NCI-H1694 treated with DMSO at 0.1 percent for 48 hours (cell line): ENCODE data around the gene RAP1GAP2.
"Not testable (repeated sequence)": the region's sequence is repeated elsewhere in the genome, so short reads cannot be mapped to it uniquely, and the experiment has no call there.

Experiments used
- DNase-seq: peaks from one replicate; lab custom pipeline; 2025; lab: John Stamatoyannopoulos, UW

Gene RAP1GAP2

DNA sequence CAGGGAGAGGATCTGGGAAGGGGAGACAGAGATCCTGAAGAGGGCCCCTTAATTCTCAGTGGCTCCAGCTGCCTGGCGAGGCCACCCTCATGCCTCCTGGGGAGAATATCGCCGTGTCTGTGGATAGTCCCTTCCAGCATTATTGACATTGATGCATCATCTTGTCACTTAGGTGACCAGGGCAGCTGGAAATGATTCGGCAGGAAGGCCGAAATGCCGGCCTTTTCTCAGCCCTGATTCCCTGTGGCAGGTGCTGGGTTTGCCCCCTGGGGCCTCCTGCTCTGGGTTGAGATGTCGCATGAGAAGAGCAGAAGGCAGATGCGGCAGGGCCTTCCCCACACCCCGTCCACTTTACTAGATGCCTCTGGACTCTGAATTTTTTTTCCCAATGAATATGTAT, 89.5 kb downstream of the RAP1GAP2 start:
- no peak for DNase-seq

GRCh38 chr17:2888326-2888725, 92.1 kb downstream of the RAP1GAP2 start:
- DNase-seq, result no peak

- no peak for DNase-seq
Observed at GRCh38 chr17:2889256-2889655, 93.0 kb downstream of the RAP1GAP2 start.

GRCh38 chr17:2890778-2891177, 94.5 kb downstream of the RAP1GAP2 start:
- DNase-seq, result not testable (repeated sequence)

DNA sequence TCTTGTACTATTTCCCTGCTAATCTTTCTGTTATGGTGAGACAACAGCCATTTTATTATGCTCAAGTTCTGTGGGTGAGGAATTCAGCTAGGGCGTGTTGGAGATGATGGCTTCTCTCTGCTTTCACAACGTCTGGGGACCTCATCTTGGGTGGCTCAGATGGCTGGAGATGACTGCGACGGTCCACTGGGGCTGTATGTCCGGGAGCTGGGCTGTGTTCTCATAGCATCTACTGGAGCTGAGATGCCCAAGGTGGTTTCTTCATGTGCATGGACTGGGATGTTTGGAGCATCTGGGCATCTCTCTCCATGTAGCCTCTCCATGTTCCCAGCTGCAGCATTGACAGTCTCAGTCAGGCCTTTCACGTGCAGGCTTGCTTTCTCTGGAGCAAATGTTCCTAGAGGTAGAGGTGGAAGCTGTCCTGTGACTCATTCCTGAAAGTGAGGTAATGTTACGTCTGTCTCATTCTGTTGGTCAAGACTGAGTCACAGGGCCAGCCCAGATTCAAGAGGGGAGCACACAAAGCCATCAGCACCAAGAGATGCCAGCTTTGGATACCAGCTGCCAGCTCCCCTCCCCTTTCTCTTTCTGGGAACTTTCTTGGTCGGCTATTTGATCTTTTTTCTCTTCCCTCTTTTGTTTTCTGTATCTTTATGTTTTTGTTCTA, 96.2 kb downstream of the RAP1GAP2 start:
- DNase-seq, result no peak

- DNase-seq, result no peak
Observed at GRCh38 chr17:2893422-2893914, 97.2 kb downstream of the RAP1GAP2 start.

DNA sequence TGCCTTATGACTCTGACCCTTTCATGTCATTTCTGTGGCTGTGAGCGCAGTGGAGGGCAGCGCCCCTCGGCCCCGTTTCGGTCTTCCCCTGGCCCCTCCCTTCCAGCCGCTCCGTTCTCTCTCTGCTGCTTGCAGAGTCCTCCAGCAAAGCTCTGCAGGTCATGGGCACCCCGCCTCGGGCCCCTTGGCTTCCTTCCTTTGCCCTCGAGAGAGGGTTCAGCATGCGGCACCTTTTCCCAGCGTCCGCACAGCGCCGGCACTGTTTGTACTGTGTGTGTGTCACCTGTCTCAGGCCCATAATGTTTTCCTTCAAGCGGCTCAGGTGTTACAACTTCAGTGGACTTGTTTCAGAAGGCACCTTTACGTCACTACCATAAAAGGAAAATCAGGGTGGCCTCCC, 98.5 kb downstream of the RAP1GAP2 start:
- DNase-seq, result no peak

DNA sequence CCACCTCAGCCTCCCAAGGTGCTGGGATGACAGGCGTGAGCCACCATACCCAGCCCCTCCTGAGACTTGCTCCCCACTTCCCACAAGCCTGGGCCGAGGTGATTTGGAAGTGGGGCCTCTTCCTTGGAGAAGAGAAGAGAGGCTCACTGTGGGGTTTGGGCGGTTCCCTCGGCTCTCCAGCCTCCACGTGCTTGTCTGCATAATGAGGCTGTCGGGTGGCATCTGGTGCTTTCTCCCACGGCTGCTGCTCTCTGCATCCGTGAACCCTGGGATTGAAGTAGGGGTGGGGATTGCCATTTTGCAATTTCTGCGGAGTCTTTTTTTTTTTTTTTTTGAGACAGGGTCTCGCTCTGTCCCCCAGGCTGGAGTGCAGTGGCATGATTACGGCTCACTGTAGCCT, 101.4 kb downstream of the RAP1GAP2 start:
- no peak for DNase-seq

DNA sequence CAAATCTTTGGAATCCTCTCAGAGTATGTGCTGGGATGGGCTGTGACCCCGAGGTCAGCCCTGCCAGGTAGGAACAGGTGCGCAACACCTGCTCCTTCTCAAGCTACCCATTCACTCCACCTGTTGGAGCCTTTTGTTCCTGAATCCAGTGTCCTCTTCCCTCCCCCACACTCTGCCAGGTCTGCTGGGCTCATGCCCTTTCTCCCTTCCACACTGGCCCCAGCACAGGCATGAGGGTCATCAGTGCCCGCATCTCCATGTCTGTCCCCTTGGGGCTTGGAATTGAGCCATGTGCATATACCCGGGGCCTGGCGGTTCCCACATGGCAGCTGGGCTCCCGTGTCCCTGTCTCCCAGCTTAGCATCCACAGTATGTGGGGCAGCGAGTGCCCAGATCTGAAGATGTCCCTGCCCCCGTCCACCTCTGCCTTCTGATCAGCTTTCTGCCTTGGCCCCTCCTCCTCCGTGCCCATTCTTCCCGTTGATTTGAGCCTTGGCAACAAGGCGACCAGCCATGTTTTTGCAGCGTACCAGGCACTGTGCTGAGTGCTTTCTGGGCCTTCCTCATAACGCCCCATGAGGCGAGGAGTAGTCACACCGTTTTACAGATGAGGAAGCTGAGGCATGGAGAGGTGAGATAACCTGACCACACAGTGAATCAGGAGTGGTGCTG, 102.2 kb downstream of the RAP1GAP2 start:
- DNase-seq, result no peak

DNA sequence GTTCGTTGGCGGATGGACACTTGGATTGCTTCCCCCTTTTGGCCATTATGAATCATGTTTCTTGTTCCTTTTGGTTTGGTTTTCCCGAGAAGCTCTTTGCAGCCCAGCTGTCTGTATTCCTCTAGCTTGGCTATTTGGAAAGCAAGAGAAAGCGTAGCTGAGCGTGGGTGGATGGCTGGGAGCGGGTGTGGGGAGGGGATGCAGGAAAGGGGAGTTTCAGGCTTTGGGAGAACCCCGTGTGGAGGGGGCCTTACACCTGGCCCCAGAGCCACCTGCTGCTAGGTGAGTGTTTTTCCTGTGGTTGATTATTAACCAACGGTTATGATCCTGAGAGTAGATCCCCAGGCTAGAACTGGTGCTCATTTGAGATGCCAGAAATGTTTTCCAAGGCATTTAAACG, 103.7 kb downstream of the RAP1GAP2 start:
- DNase-seq, result no peak

DNA sequence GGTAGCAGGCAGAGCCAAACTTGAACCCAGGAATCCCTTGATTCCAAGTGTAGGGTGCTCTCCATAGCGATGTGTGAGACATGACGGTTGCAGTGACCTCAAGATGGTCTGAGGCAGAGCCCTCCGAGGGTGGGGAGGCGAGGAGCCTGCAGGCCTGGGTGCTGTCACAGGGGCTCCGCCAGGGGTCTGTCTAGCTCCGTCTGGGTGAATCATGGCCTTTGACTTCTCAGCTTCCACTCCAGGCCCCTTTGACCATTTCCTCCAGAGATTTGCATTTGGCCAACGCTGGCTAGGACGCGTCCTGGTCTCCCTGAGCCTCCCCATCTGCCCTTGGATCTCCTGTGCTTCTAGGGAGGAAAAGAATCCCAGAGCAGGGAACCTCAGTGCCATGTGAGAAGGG, 104.6 kb downstream of the RAP1GAP2 start:
- DNase-seq, result no peak

DNA sequence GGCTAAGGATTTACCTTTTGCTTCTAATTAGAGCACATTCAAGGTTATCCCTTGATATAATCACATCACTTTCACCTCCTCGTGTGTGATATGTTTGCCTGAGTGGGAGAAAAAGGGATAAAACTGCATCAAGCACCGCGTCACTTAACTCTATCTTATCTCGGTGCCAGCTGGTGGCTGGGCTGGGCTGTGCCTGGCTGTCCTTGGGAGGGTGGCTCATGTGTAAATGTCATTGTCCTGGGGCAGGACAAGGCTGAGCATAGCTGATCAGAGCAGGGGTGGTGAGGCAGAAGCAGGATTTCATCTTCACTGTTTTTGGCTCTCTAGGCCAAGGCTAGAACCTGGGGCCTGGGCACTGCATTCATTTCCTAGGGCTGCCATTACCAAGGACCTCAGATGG, 105.3 kb downstream of the RAP1GAP2 start:
- no peak for DNase-seq

GRCh38 chr17:2902546-2902945, 106.3 kb downstream of the RAP1GAP2 start:
- no peak for DNase-seq

- DNase-seq, result no peak
Observed at GRCh38 chr17:2903193-2903974, 107.1 kb downstream of the RAP1GAP2 start.

DNA sequence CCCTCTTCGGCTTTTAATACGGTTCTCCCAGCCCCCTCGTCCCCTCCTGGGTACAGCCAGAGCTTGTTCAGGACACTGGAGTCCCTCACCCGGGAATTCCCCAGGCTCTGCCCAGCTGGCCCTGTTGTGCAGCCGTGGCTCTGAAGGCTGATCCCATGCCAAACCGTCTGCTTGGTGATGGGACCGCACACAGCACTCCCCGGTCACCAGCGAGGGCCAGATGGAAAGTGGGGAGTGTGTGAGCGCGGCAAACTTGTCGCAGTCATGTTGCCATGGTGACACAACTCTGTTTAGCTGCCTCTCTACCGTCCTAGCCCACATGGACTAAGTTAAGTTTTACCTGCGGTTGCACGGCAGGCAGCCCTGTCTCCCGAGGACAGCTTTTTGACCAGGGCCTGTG, 107.9 kb downstream of the RAP1GAP2 start:
- peak; percentile 90 for DNase-seq

DNA sequence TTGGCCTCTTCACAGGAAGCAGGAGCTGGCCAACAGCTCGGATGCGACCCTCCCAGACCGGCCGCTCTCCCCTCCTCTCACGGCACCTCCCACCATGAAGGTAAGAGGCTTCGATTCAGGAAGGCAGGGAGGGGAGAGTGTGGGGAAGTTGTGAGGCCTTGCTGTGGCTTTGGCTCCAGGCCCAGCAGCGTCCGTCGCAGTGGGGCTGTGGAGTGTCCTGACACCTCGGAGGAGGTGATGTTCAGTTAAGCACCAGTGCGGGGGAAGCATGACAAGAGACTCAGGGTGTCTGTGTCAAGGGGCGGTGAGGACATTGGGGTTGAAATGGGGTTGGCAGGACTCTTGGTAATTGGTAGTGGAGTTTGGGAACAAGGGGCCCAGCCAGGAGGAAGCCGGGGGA, 109.0 kb downstream of the RAP1GAP2 start:
- no peak for DNase-seq

GRCh38 chr17:2905696-2906501, 109.7 kb downstream of the RAP1GAP2 start:
- no peak for DNase-seq

DNA sequence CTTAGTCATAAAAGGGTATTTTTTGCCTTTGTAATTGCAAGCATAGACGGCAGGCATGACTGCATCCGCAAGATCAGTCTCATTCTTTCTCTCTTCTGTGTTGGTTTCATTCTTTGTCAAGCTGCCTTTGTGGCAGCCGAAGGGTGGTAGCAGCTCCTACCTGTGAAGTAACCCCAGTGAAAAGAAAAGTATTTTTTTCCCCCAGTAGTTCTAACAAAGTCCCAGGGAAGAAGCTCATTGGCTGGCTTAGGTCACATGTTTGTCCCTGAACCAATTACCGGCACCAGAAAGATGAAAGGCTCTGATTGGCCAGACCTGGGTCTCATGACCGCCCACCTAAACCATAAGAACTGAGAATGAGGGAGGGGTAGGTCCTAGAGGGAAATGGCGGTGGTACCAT, 110.7 kb downstream of the RAP1GAP2 start:
- DNase-seq, result no peak

- no peak for DNase-seq
Observed at GRCh38 chr17:2909175-2909845, 113.1 kb downstream of the RAP1GAP2 start.

DNA sequence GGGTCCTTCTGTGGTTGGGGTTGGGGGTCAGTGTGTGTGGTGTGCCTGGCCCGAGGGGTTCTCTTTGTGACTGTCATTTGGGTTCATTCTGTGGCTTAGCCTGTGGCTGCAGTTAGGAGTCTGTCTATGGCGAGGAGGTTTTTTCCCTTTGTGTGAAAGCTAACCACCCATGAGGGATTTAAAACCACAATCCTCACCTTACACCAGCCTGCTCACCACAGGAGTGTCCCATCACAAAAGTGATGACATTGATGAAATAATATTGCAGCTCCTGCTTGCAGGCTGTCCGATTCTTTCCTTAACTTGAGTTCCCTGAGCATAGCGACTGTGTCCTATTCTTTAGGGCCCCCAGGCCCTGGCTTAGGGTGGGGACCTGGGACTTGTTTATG, 113.6 kb downstream of the RAP1GAP2 start:
- no peak for DNase-seq

DNA sequence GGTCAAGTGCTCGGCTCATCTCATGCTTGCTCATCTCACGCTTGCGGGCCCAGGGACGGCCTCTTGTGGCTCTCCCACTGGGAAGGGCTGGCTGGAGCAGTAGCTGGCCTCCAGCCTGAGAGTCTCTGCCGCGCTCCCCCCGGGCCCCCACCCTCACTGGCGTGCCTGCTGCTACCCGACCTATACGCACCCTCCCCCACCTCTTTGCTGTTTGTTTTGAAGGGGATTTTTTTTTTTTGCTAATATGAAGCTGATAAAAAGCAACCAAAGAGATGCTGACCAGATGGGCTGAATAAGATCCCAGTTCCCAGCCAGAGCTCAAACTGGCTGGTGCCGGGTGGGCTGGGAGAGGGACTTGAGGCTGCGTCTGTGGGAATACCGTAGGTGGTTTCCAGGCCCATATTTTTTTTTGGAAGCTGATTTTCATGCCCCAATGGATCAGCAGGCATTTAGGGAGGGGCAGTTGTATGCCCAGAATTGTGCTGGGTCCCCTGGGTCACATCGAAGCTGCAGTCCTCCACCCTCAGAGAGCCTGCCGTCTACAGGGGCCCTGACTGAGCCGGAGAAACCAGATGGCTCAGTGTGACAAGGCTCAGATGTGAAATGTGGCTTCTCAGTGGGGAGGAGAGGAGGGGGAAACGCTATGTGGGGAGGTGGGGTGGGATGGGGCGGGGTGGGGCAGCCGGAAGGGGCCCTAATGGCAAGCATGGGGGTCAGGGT, 115.0 kb downstream of the RAP1GAP2 start:
- peak; percentile 88 for DNase-seq
